Measurements from ENCODE around the gene HIC1. TPM values are rescaled to one million over a fixed set of nuclear protein-coding genes. Genes with fewer than 3 reads are reported as not detected.
A peak's percentile ranks its signal among the peaks of the same experiment; 100 is the strongest.

HIC1 gene
- total and polyA plus RNA-seq, 2 donors (not counting 1 experiment from before 2014, with no cell fraction given): 11.3 to 29.1 TPM

DNA sequence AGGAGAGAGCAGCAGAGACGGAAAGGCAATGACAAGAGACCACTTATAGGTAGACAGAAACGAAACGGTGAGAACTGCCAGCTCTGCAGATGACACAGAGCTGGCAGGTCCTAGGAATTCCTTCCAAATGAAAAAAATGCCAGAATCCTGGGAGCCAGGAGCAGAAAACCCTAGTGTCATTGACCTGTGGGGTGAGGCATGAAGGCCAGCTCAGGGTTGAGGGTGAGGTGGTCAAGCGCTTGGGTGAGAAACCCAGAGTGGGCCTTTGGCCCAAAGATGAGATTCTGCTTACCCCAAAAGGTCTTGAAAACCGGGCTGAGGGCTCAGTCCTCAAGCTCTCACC, 9.2 kb downstream of the HIC1 start:
- H3K9me3 ChIP-seq (ENCODE audit: control insufficient read depth, insufficient read depth, low read depth, low read length): no peaks in the 10 kb centered on the region
- peaks cover 22% of the 10 kb centered on the region for H3K36me3 ChIP-seq (ENCODE audit: control insufficient read depth, insufficient read depth, low read length)
- no peaks in the 10 kb centered on the region for H3K27me3 ChIP-seq (ENCODE audit: control insufficient read depth, insufficient read depth, low read length)
- H3K27ac ChIP-seq (ENCODE audit: insufficient read depth, low read length): peak overlapping the region; percentile 85
- peaks cover 32% of the 10 kb centered on the region for H3K79me2 ChIP-seq (ENCODE audit: control insufficient read depth, insufficient read depth, low read length)
- no peaks in the 10 kb centered on the region for H4K20me1 ChIP-seq (ENCODE audit: control insufficient read depth, extremely low read depth, insufficient read depth, low read length)
- no peak overlapping the region for H3K9ac ChIP-seq (ENCODE audit: insufficient read depth, low read length)
- peaks cover 92% of the 10 kb centered on the region for H3K4me1 ChIP-seq (ENCODE audit: control insufficient read depth, extremely low read depth, insufficient read depth, low read length)
- no peak overlapping the region for H3K4me2 ChIP-seq (ENCODE audit: extremely low read depth, insufficient read depth, low read length)
- no peak for TF ChIP-seq EZH2 (IDR thresholded peaks at IDR 0.05; ENCODE audit: low read length, missing control alignments)
- TF ChIP-seq, protein P1, sequence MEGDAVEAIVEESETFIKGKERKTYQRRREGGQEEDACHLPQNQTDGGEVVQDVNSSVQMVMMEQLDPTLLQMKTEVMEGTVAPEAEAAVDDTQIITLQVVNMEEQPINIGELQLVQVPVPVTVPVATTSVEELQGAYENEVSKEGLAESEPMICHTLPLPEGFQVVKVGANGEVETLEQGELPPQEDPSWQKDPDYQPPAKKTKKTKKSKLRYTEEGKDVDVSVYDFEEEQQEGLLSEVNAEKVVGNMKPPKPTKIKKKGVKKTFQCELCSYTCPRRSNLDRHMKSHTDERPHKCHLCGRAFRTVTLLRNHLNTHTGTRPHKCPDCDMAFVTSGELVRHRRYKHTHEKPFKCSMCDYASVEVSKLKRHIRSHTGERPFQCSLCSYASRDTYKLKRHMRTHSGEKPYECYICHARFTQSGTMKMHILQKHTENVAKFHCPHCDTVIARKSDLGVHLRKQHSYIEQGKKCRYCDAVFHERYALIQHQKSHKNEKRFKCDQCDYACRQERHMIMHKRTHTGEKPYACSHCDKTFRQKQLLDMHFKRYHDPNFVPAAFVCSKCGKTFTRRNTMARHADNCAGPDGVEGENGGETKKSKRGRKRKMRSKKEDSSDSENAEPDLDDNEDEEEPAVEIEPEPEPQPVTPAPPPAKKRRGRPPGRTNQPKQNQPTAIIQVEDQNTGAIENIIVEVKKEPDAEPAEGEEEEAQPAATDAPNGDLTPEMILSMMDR (conservative IDR thresholded peaks at IDR 0.05 in 1 of 2, IDR thresholded peaks at IDR 0.05 in 1 of 2; ENCODE audit: low read depth in 1 of 2, low read length in 2 of 2): no peak
- no peak overlapping the region for H2AFZ ChIP-seq (ENCODE audit: low read length)
- peak in 1 of 2 donors; percentile 35 for DNase-seq (ENCODE audit: low read depth in 2 of 2)
- no peak overlapping the region for H3K4me3 ChIP-seq (replicated peaks in 1 of 4; ENCODE audit: control extremely low read depth in 1 of 4, insufficient read depth in 1 of 4, low read depth in 3 of 4, low read length in 4 of 4)

DNA sequence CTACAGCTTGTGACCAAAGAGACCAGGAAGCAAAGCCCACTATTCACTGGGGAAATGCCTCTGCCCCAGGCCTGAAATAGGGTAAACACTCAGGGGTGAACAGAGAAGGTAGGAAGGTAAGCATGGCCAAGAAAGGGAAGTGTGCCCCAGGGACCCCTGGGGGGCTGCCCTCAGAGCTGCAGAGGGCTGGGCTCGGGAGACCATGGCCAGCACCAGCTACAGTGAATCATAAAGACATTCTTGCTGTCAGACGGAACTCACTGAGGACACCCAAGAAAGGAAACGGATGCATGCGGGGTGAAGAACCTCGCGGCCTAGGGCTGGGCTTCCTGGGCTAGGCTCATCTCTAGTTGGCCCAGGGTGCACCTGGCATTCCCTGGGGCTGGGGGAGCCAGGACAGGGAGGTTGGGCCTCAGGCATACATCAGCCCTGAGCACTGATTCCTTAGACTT, 9.6 kb downstream of the HIC1 start:
- peak overlapping the region; percentile 14 for H3K9ac ChIP-seq (ENCODE audit: insufficient read depth, low read length)
- no peak overlapping the region for H2AFZ ChIP-seq (ENCODE audit: low read length)
- H3K4me1 ChIP-seq (ENCODE audit: control insufficient read depth, extremely low read depth, insufficient read depth, low read length): peaks cover 91% of the 10 kb centered on the region
- H3K27me3 ChIP-seq (ENCODE audit: control insufficient read depth, insufficient read depth, low read length): no peaks in the 10 kb centered on the region
- H3K4me2 ChIP-seq (ENCODE audit: extremely low read depth, insufficient read depth, low read length): no peak overlapping the region
- DNase-seq (ENCODE audit: low read depth in 2 of 2): no peak
- H3K27ac ChIP-seq (ENCODE audit: insufficient read depth, low read length): peak overlapping the region; percentile 85
- TF ChIP-seq EZH2 (IDR thresholded peaks at IDR 0.05; ENCODE audit: low read length, missing control alignments): no peak
- TF ChIP-seq, protein P1 (conservative IDR thresholded peaks at IDR 0.05 in 1 of 2, IDR thresholded peaks at IDR 0.05 in 1 of 2; ENCODE audit: low read depth in 1 of 2, low read length in 2 of 2): no peak
- peaks cover 27% of the 10 kb centered on the region for H3K79me2 ChIP-seq (ENCODE audit: control insufficient read depth, insufficient read depth, low read length)
- no peak overlapping the region for H3K4me3 ChIP-seq (replicated peaks in 1 of 4; ENCODE audit: control extremely low read depth in 1 of 4, insufficient read depth in 1 of 4, low read depth in 3 of 4, low read length in 4 of 4)
- peaks cover 22% of the 10 kb centered on the region for H3K36me3 ChIP-seq (ENCODE audit: control insufficient read depth, insufficient read depth, low read length)
- H4K20me1 ChIP-seq (ENCODE audit: control insufficient read depth, extremely low read depth, insufficient read depth, low read length): no peaks in the 10 kb centered on the region
- H3K9me3 ChIP-seq (ENCODE audit: control insufficient read depth, insufficient read depth, low read depth, low read length): no peaks in the 10 kb centered on the region

DNA sequence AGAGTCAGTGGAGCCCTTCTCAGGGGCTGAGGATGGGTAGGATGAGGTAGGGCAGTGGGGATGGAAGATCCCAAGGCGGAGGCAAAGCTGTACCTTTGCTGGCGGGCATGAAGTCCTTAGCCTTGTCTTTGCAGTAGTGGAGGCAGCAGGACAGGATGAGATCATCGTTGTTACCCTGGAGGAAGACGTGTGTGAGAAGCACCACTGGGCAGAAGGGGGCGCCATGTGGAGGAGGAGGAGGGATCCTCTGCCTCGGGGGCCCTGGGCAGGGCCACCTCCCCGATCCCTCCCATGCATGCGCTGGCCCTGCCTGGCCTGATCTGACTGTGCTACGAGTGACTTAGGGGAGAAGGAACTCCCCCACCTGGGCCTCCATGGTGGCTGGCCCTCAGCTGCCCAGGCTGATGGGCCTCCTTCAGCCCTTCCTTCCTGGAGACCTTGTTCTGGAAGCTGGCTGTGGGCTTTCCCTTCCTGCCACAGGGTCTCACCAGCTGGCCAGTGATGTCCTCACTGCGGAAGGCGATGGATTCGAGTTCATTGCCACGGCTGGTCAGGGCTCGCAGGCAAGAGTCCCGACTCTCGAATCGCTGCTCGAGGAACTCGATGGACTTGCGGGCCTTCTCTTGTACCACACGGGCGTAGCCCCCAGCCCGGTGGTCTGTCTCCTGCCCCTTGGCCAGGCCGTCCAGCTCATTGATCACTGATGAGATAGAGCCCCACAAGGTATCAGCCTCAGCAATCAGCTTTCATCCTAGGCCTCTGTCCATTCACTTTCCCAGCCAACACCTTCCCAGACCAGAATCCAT, 10.3 kb downstream of the HIC1 start:
- H3K36me3 ChIP-seq (ENCODE audit: control insufficient read depth, insufficient read depth, low read length): peaks cover 19% of the 10 kb centered on the region
- H4K20me1 ChIP-seq (ENCODE audit: control insufficient read depth, extremely low read depth, insufficient read depth, low read length): no peaks in the 10 kb centered on the region
- no peak overlapping the region for H3K4me2 ChIP-seq (ENCODE audit: extremely low read depth, insufficient read depth, low read length)
- H3K4me1 ChIP-seq (ENCODE audit: control insufficient read depth, extremely low read depth, insufficient read depth, low read length): peaks cover 88% of the 10 kb centered on the region
- peak overlapping the region; percentile 14 for H3K9ac ChIP-seq (ENCODE audit: insufficient read depth, low read length)
- TF ChIP-seq EZH2 (IDR thresholded peaks at IDR 0.05; ENCODE audit: low read length, missing control alignments): no peak
- TF ChIP-seq, protein P1 (conservative IDR thresholded peaks at IDR 0.05 in 1 of 2, IDR thresholded peaks at IDR 0.05 in 1 of 2; ENCODE audit: low read depth in 1 of 2, low read length in 2 of 2): peak; percentile 16 to 55
- H3K27me3 ChIP-seq (ENCODE audit: control insufficient read depth, insufficient read depth, low read length): no peaks in the 10 kb centered on the region
- no peak overlapping the region for H3K4me3 ChIP-seq (replicated peaks in 1 of 4; ENCODE audit: control extremely low read depth in 1 of 4, insufficient read depth in 1 of 4, low read depth in 3 of 4, low read length in 4 of 4)
- H3K79me2 ChIP-seq (ENCODE audit: control insufficient read depth, insufficient read depth, low read length): peaks cover 21% of the 10 kb centered on the region
- H2AFZ ChIP-seq (ENCODE audit: low read length): no peak overlapping the region
- H3K9me3 ChIP-seq (ENCODE audit: control insufficient read depth, insufficient read depth, low read depth, low read length): no peaks in the 10 kb centered on the region
- peak in 1 of 2 donors; percentile 81 for DNase-seq (ENCODE audit: low read depth in 2 of 2)
- peak overlapping the region; percentile 85 for H3K27ac ChIP-seq (ENCODE audit: insufficient read depth, low read length)
